GM12801 (cell line): ENCODE measurements around the gene WNT11.

ENCODE experiments used
- CTCF ChIP-seq: IDR thresholded peaks from one replicate; pipeline ENCODE4 v1.5.1; 2011; ENCODE audit warnings: control low read depth; ENCODE audit not compliant: insufficient read length; ENCODE audit errors: extremely low read depth

WNT11 gene

GRCh38 chr11:76232026-76232665 is 25.8 kb upstream of the WNT11 start:
- no peak for TF ChIP-seq CTCF

GRCh38 chr11:76231121-76231738 is 24.9 kb upstream of the WNT11 start:
- no peak for TF ChIP-seq CTCF

- TF ChIP-seq CTCF, result no peak
Measured at GRCh38 chr11:76230392-76230791, 24.1 kb upstream of the WNT11 start.

- TF ChIP-seq CTCF, result no peak
Measured at GRCh38 chr11:76229690-76230240, 23.5 kb upstream of the WNT11 start.

- TF ChIP-seq CTCF, result no peak
Measured at GRCh38 chr11:76228875-76229149, 22.5 kb upstream of the WNT11 start.

- TF ChIP-seq CTCF, result no peak
Measured at GRCh38 chr11:76228071-76228874, 22.0 kb upstream of the WNT11 start.

- no peak for TF ChIP-seq CTCF
Measured at GRCh38 chr11:76226626-76227025, 20.3 kb upstream of the WNT11 start.
